ENCODE measurements around the gene SLC16A8.

- TF ChIP-seq, protein P1, sequence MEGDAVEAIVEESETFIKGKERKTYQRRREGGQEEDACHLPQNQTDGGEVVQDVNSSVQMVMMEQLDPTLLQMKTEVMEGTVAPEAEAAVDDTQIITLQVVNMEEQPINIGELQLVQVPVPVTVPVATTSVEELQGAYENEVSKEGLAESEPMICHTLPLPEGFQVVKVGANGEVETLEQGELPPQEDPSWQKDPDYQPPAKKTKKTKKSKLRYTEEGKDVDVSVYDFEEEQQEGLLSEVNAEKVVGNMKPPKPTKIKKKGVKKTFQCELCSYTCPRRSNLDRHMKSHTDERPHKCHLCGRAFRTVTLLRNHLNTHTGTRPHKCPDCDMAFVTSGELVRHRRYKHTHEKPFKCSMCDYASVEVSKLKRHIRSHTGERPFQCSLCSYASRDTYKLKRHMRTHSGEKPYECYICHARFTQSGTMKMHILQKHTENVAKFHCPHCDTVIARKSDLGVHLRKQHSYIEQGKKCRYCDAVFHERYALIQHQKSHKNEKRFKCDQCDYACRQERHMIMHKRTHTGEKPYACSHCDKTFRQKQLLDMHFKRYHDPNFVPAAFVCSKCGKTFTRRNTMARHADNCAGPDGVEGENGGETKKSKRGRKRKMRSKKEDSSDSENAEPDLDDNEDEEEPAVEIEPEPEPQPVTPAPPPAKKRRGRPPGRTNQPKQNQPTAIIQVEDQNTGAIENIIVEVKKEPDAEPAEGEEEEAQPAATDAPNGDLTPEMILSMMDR (IDR thresholded peaks at IDR 0.05 in 2 of 3, conservative IDR thresholded peaks at IDR 0.05 in 1 of 3; ENCODE audit: borderline replicate concordance in 1 of 3, insufficient read depth in 1 of 3, low read depth in 2 of 3, low read length in 2 of 3) = no peak
- TF ChIP-seq CBX3 (IDR thresholded peaks at IDR 0.05; ENCODE audit: low read depth) (no peak), POLR2AphosphoS5 (IDR thresholded peaks at IDR 0.05; ENCODE audit: low read depth, low read length) (no peak), EZH2phosphoT487 (IDR thresholded peaks at IDR 0.05; ENCODE audit: borderline replicate concordance) (no peak), EZH2 (IDR thresholded peaks at IDR 0.05) (no peak), POLR2A (IDR thresholded peaks at IDR 0.05; ENCODE audit: borderline replicate concordance, extremely low read depth, insufficient read depth, insufficient read length) (no peak)
Observed at GRCh38 chr22:38111925-38112355, 28.0 kb upstream of the SLC16A8 start.

Data from HCT116 (cell line).